ENCODE measurements around the gene NCAPG2.

Gene NCAPG2

DNA sequence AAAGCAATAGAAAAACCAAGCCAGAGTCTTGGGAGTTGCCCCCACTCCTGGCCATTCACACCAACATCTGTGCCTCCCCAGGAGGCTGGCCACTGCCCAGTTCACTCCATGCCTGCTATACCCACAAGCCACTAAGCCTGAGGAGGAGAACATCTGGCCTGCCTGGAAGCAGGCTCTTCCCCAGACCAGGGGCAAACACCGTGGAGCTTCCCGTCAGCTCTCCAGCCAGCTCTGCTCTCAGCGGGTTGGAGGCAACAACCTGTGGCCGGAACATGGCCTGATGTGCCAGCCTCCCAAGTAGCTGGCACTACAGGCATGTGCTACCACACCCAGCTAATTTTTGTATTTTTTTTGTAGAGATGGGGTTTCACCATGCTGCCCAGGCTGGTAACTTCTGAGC is 107.9 kb downstream of the NCAPG2 start:
- H3K9ac ChIP-seq (ENCODE audit: low read length in 2 of 2): no peak overlapping the region
- peaks cover 3% of the 10 kb centered on the region for H3K4me1 ChIP-seq (ENCODE audit: control insufficient read depth, insufficient read depth, low read length)
- peaks cover 0 to 2% of the 10 kb centered on the region in 2 donors for H3K27me3 ChIP-seq (ENCODE audit: control insufficient read depth in 1 of 2, insufficient read depth in 2 of 2, low read length in 2 of 2)
- no peaks in the 10 kb centered on the region for H3K36me3 ChIP-seq (ENCODE audit: control insufficient read depth in 2 of 2, insufficient read depth in 2 of 2, low read length in 2 of 2)
- peaks cover 0 to 6% of the 10 kb centered on the region in 2 donors for H3K9me3 ChIP-seq (ENCODE audit: control insufficient read depth in 2 of 2, low read length in 2 of 2)
- no peak overlapping the region for H3K27ac ChIP-seq (ENCODE audit: low read length)
- H3K4me3 ChIP-seq (ENCODE audit: low read length in 2 of 2): no peak overlapping the region

DNA sequence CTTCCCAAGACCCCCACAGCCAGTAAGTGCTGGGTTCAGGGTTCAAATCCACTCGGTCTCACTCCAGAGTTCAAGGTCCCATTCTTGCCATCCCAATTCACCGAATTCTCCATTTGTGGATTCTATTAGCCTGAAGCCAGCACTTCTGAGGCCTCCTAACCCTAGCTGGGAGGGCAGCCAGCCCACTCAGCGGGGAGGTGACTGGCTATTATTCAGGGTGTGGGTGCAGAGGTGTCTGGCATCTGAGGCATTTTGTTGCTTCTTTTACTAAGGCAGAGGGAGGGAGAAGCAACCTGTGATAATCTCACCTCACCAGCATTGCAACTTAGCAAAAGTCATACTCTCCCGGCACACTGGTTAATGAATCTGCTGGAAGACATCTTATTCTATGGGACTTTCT is 108.3 kb downstream of the NCAPG2 start:
- peaks cover 0 to 2% of the 10 kb centered on the region in 2 donors for H3K27me3 ChIP-seq (ENCODE audit: control insufficient read depth in 1 of 2, insufficient read depth in 2 of 2, low read length in 2 of 2)
- peaks cover 0 to 6% of the 10 kb centered on the region in 2 donors for H3K9me3 ChIP-seq (ENCODE audit: control insufficient read depth in 2 of 2, low read length in 2 of 2)
- H3K9ac ChIP-seq (ENCODE audit: low read length in 2 of 2): no peak overlapping the region
- peaks cover 3% of the 10 kb centered on the region for H3K4me1 ChIP-seq (ENCODE audit: control insufficient read depth, insufficient read depth, low read length)
- H3K36me3 ChIP-seq (ENCODE audit: control insufficient read depth in 2 of 2, insufficient read depth in 2 of 2, low read length in 2 of 2): no peaks in the 10 kb centered on the region
- no peak overlapping the region for H3K4me3 ChIP-seq (ENCODE audit: low read length in 2 of 2)
- H3K27ac ChIP-seq (ENCODE audit: low read length): no peak overlapping the region

DNA sequence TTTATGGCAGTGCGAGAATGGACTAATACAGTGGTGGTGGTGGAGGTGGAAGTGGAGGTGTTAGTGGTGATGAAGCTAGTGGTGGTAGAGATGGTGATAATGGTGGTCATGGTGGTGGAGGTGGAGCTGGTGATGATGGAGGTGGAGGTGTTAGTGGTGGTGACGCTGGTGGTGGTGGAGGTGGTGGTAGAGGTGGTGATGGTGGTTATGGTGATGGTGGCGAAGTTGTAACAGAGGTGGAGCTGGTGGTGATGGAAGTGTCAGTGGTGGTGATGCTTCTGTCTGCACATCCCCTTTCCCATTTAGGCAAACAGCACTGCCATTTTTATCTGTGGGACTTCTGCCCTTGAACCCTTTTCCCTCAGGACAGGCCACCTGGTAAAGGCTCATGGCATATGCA is 109.5 kb downstream of the NCAPG2 start:
- Histone ChIP-seq H3K36me3 (ENCODE audit: control insufficient read depth in 2 of 2, insufficient read depth in 2 of 2, low read length in 2 of 2) (no peaks in the 10 kb centered on the region), H3K27ac (ENCODE audit: low read length) (peak overlapping the region; percentile 73)

DNA sequence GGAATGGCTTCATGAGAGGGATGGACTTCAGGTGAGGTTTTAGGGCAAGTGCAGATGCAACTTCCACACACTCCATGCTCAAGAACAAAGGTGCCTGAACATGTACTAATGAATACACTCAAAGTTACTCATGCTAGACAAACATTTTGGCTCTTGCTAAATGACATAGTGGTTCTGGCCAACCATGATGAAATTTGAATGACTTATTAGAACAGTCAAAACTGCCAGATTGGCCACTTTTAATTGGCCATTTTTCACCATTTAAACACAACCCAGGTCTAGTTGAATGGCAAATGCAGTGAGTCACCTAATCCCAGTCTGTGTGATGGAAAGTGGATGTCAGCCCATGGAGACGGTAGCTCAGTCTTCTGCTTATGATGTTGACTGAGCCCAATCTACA is 112.1 kb downstream of the NCAPG2 start:
- no peak overlapping the region for H3K27ac ChIP-seq (ENCODE audit: low read length)
- peaks cover 0 to 6% of the 10 kb centered on the region in 2 donors for H3K9me3 ChIP-seq (ENCODE audit: control insufficient read depth in 2 of 2, low read length in 2 of 2)
- H3K9ac ChIP-seq (ENCODE audit: low read length in 2 of 2): no peak overlapping the region
- H3K4me1 ChIP-seq (ENCODE audit: control insufficient read depth, insufficient read depth, low read length): peaks cover 5% of the 10 kb centered on the region
- peaks cover 0 to 2% of the 10 kb centered on the region in 2 donors for H3K27me3 ChIP-seq (ENCODE audit: control insufficient read depth in 1 of 2, insufficient read depth in 2 of 2, low read length in 2 of 2)
- H3K4me3 ChIP-seq (ENCODE audit: low read length in 2 of 2): no peak overlapping the region
- no peaks in the 10 kb centered on the region for H3K36me3 ChIP-seq (ENCODE audit: control insufficient read depth in 2 of 2, insufficient read depth in 2 of 2, low read length in 2 of 2)

More for the DNA sequence above, 109.5 kb downstream of the NCAPG2 start:
- peaks cover 0 to 2% of the 10 kb centered on the region in 2 donors for H3K27me3 ChIP-seq (ENCODE audit: control insufficient read depth in 1 of 2, insufficient read depth in 2 of 2, low read length in 2 of 2)
- peak overlapping the region in 1 of 2 donors; percentile 49 for H3K4me3 ChIP-seq (ENCODE audit: low read length in 2 of 2)
- peaks cover 0 to 6% of the 10 kb centered on the region in 2 donors for H3K9me3 ChIP-seq (ENCODE audit: control insufficient read depth in 2 of 2, low read length in 2 of 2)
- H3K4me1 ChIP-seq (ENCODE audit: control insufficient read depth, insufficient read depth, low read length): peaks cover 3% of the 10 kb centered on the region
- H3K9ac ChIP-seq (ENCODE audit: low read length in 2 of 2): peak overlapping the region in 1 of 2 donors; percentile 69

GRCh38 chr7:158591944-158592343 is 112.7 kb downstream of the NCAPG2 start:
- H3K9me3 ChIP-seq (ENCODE audit: control insufficient read depth in 2 of 2, low read length in 2 of 2): peaks cover 0 to 6% of the 10 kb centered on the region in 2 donors
- H3K9ac ChIP-seq (ENCODE audit: low read length in 2 of 2): no peak overlapping the region
- no peaks in the 10 kb centered on the region for H3K36me3 ChIP-seq (ENCODE audit: control insufficient read depth in 2 of 2, insufficient read depth in 2 of 2, low read length in 2 of 2)
- no peak overlapping the region for H3K27ac ChIP-seq (ENCODE audit: low read length)
- H3K27me3 ChIP-seq (ENCODE audit: control insufficient read depth in 1 of 2, insufficient read depth in 2 of 2, low read length in 2 of 2): peaks cover 0 to 2% of the 10 kb centered on the region in 2 donors
- peaks cover 5% of the 10 kb centered on the region for H3K4me1 ChIP-seq (ENCODE audit: control insufficient read depth, insufficient read depth, low read length)
- H3K4me3 ChIP-seq (ENCODE audit: low read length in 2 of 2): no peak overlapping the region

- no peak overlapping the region for H3K4me3 ChIP-seq (ENCODE audit: low read length in 2 of 2)
- H3K9ac ChIP-seq (ENCODE audit: low read length in 2 of 2): no peak overlapping the region
- H3K9me3 ChIP-seq (ENCODE audit: control insufficient read depth in 2 of 2, low read length in 2 of 2): peaks cover 0 to 5% of the 10 kb centered on the region in 2 donors
- peaks cover 16% of the 10 kb centered on the region for H3K4me1 ChIP-seq (ENCODE audit: control insufficient read depth, insufficient read depth, low read length)
- H3K36me3 ChIP-seq (ENCODE audit: control insufficient read depth in 2 of 2, insufficient read depth in 2 of 2, low read length in 2 of 2): no peaks in the 10 kb centered on the region
- H3K27me3 ChIP-seq (ENCODE audit: control insufficient read depth in 1 of 2, insufficient read depth in 2 of 2, low read length in 2 of 2): peaks cover 15 to 16% of the 10 kb centered on the region in 2 donors
- no peak overlapping the region for H3K27ac ChIP-seq (ENCODE audit: low read length)
Measured at GRCh38 chr7:158590181-158590530, 114.4 kb downstream of the NCAPG2 start.

DNA sequence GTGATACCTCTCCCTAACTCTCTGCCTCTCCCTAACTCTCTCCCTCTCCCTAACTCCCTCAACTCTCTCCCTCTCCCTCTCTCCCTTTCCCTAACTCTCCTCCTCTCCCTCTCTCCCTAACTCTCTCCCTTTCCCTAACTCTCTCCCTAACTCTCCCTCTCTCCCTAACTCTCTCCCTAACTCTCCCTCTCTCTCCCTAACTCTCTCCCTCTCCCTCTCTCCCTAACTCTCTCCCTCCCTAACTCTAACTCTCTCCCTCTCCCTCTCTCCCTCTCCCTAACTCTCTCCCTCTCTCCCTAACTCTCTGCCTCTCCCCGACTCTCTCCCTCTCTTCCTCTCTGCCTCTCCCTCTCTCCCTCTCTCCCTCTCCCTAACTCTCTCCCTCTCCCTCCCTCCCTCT is 115.0 kb downstream of the NCAPG2 start:
- H3K27ac ChIP-seq (ENCODE audit: low read length): no peak overlapping the region
- H3K9ac ChIP-seq (ENCODE audit: low read length in 2 of 2): no peak overlapping the region
- peaks cover 14% of the 10 kb centered on the region for H3K4me1 ChIP-seq (ENCODE audit: control insufficient read depth, insufficient read depth, low read length)
- H3K4me3 ChIP-seq (ENCODE audit: low read length in 2 of 2): no peak overlapping the region
- H3K27me3 ChIP-seq (ENCODE audit: control insufficient read depth in 1 of 2, insufficient read depth in 2 of 2, low read length in 2 of 2): peaks cover 17 to 19% of the 10 kb centered on the region in 2 donors
- H3K36me3 ChIP-seq (ENCODE audit: control insufficient read depth in 2 of 2, insufficient read depth in 2 of 2, low read length in 2 of 2): no peaks in the 10 kb centered on the region
- H3K9me3 ChIP-seq (ENCODE audit: control insufficient read depth in 2 of 2, low read length in 2 of 2): peaks cover 0 to 3% of the 10 kb centered on the region in 2 donors

- Histone ChIP-seq H3K9me3 (ENCODE audit: control insufficient read depth in 2 of 2, low read length in 2 of 2) (peaks cover 0 to 3% of the 10 kb centered on the region in 2 donors), H3K4me1 (ENCODE audit: control insufficient read depth, insufficient read depth, low read length) (peaks cover 14% of the 10 kb centered on the region), H3K27me3 (ENCODE audit: control insufficient read depth in 1 of 2, insufficient read depth in 2 of 2, low read length in 2 of 2) (peaks cover 24% of the 10 kb centered on the region in 2 donors), H3K4me3 (ENCODE audit: low read length in 2 of 2) (no peak overlapping the region), H3K36me3 (ENCODE audit: control insufficient read depth in 2 of 2, insufficient read depth in 2 of 2, low read length in 2 of 2) (no peaks in the 10 kb centered on the region), H3K27ac (ENCODE audit: low read length) (no peak overlapping the region), H3K9ac (ENCODE audit: low read length in 2 of 2) (no peak overlapping the region)
Measured at GRCh38 chr7:158588878-158589442, 115.6 kb downstream of the NCAPG2 start.

- no peak overlapping the region for H3K27ac ChIP-seq (ENCODE audit: low read length)
- no peak overlapping the region for H3K4me3 ChIP-seq (ENCODE audit: low read length in 2 of 2)
- H3K27me3 ChIP-seq (ENCODE audit: control insufficient read depth in 1 of 2, insufficient read depth in 2 of 2, low read length in 2 of 2): peaks cover 31% of the 10 kb centered on the region in 2 donors
- no peaks in the 10 kb centered on the region for H3K36me3 ChIP-seq (ENCODE audit: control insufficient read depth in 2 of 2, insufficient read depth in 2 of 2, low read length in 2 of 2)
- H3K9ac ChIP-seq (ENCODE audit: low read length in 2 of 2): no peak overlapping the region
- peaks cover 14% of the 10 kb centered on the region for H3K4me1 ChIP-seq (ENCODE audit: control insufficient read depth, insufficient read depth, low read length)
- H3K9me3 ChIP-seq (ENCODE audit: control insufficient read depth in 2 of 2, low read length in 2 of 2): peaks cover 0 to 3% of the 10 kb centered on the region in 2 donors
Measured at GRCh38 chr7:158588085-158588877, 116.3 kb downstream of the NCAPG2 start.

- Histone ChIP-seq H3K36me3 (ENCODE audit: control insufficient read depth in 2 of 2, insufficient read depth in 2 of 2, low read length in 2 of 2) (no peaks in the 10 kb centered on the region), H3K9me3 (ENCODE audit: control insufficient read depth in 2 of 2, low read length in 2 of 2) (no peaks in the 10 kb centered on the region), H3K4me1 (ENCODE audit: control insufficient read depth, insufficient read depth, low read length) (peaks cover 14% of the 10 kb centered on the region), H3K27ac (ENCODE audit: low read length) (no peak within 1 kb of the TSS), H3K4me3 (ENCODE audit: low read length in 2 of 2) (peak within 1 kb of the TSS in 1 of 2 donors; percentile 49), H3K27me3 (ENCODE audit: control insufficient read depth in 1 of 2, insufficient read depth in 2 of 2, low read length in 2 of 2) (peaks cover 35 to 38% of the 10 kb centered on the region in 2 donors), H3K9ac (ENCODE audit: low read length in 2 of 2) (no peak within 1 kb of the TSS)
Measured at GRCh38 chr7:158587162-158588084, 117.2 kb downstream of the NCAPG2 start, which contains the start of gene PTPRN2. Gene PTPRN2 (minus strand): TSS chr7:158587823.

Measured in stomach smooth muscle (tissue), 2 donors.